Neural crest cell (in vitro differentiated cells): ENCODE measurements around the gene GRM1. TPM values are rescaled to one million over a fixed set of nuclear protein-coding genes. Genes with fewer than 3 reads are reported as not detected.

Experiments
- DNase-seq: peaks from one replicate; pipeline ENCODE4 v3.0.0; 2021; ENCODE audit warnings: low read depth, mixed read lengths, low spot score
- H3K27ac Mint-ChIP-seq: one replicate; pipeline ENCODE4 v1.8.0; 2021; ENCODE audit warnings: mild to moderate bottlenecking, mixed read lengths; ENCODE audit not compliant: unreplicated experiment
- H3K27me3 Mint-ChIP-seq: 2 replicates; pipeline ENCODE4 v1.8.0; 2021; ENCODE audit warnings: low read depth, mild to moderate bottlenecking, mixed read lengths
- H3K36me3 Mint-ChIP-seq: 2 replicates; pipeline ENCODE4 v1.8.0; 2021; ENCODE audit warnings: low read depth, mild to moderate bottlenecking, mixed read lengths
- H3K4me1 Mint-ChIP-seq: 2 replicates; pipeline ENCODE4 v1.8.0; 2021; ENCODE audit warnings: mixed read lengths
- H3K4me3 Mint-ChIP-seq: one replicate; pipeline ENCODE4 v1.8.0; 2021; ENCODE audit warnings: mild to moderate bottlenecking, mixed read lengths
- H3K9me3 Mint-ChIP-seq: 2 replicates; pipeline ENCODE4 v1.8.0; 2021; ENCODE audit warnings: mixed read lengths
- CTCF ChIP-seq: fragments of 200-600 bp; sonication (generic); conservative IDR thresholded peaks from 2 replicates; pipeline ENCODE4 v1.5.0; 2021; ENCODE audit warnings: antibody characterized with exemption, mild to moderate bottlenecking
- total RNA-seq: library from RNA; stranded (reverse); gene quantifications from 2 replicates; pipeline ENCODE4 v1.2.1, GENCODE V29; 2021

The GRM1 gene
- total RNA-seq, 1 donor from 2014 or later, result 0.63 TPM

- Mint-ChIP-seq H3K9me3 (peaks cover 3% of the 10 kb centered on the region), H3K4me1 (no peaks in the 10 kb centered on the region), H3K27ac (no peak overlapping the region), H3K4me3 (no peak overlapping the region), H3K27me3 (no peaks in the 10 kb centered on the region), H3K36me3 (no peaks in the 10 kb centered on the region)
- no peak for DNase-seq
- no peak for TF ChIP-seq CTCF
Observed at GRCh38 chr6:146310628-146311027, 281.8 kb downstream of the GRM1 start.

- DNase-seq, result no peak
- H3K9me3 Mint-ChIP-seq, result peaks cover 3% of the 10 kb centered on the region
- H3K4me1 Mint-ChIP-seq, result no peaks in the 10 kb centered on the region
- no peak for TF ChIP-seq CTCF
- H3K27me3 Mint-ChIP-seq, result no peaks in the 10 kb centered on the region
- no peak overlapping the region for H3K27ac Mint-ChIP-seq
- no peaks in the 10 kb centered on the region for H3K36me3 Mint-ChIP-seq
- H3K4me3 Mint-ChIP-seq, result no peak overlapping the region
Observed at GRCh38 chr6:146311079-146311478, 282.2 kb downstream of the GRM1 start.

GRCh38 chr6:146312608-146313007, 283.7 kb downstream of the GRM1 start:
- DNase-seq, result no peak
- no peaks in the 10 kb centered on the region for H3K36me3 Mint-ChIP-seq
- H3K27me3 Mint-ChIP-seq, result no peaks in the 10 kb centered on the region
- no peaks in the 10 kb centered on the region for H3K4me1 Mint-ChIP-seq
- H3K9me3 Mint-ChIP-seq, result peaks cover 3% of the 10 kb centered on the region
- no peak for TF ChIP-seq CTCF
- H3K27ac Mint-ChIP-seq, result no peak overlapping the region
- H3K4me3 Mint-ChIP-seq, result no peak overlapping the region

- Mint-ChIP-seq H3K4me3 (no peak overlapping the region), H3K9me3 (peaks cover 6% of the 10 kb centered on the region), H3K4me1 (no peaks in the 10 kb centered on the region), H3K27ac (no peak overlapping the region), H3K36me3 (no peaks in the 10 kb centered on the region), H3K27me3 (no peaks in the 10 kb centered on the region)
- no peak for TF ChIP-seq CTCF
- DNase-seq, result no peak
Observed at GRCh38 chr6:146315381-146316174, 286.7 kb downstream of the GRM1 start.

GRCh38 chr6:146316175-146316495, 287.3 kb downstream of the GRM1 start:
- Mint-ChIP-seq H3K4me1 (no peaks in the 10 kb centered on the region), H3K36me3 (no peaks in the 10 kb centered on the region), H3K27me3 (no peaks in the 10 kb centered on the region), H3K9me3 (peaks cover 7% of the 10 kb centered on the region), H3K4me3 (no peak overlapping the region), H3K27ac (no peak overlapping the region)
- DNase-seq, result no peak
- no peak for TF ChIP-seq CTCF
